Measurements from ENCODE around the gene BLOC1S6. TPM values are rescaled to one million over a fixed set of nuclear protein-coding genes. Genes with fewer than 3 reads are reported as not detected.

The BLOC1S6 gene
- total and polyA plus RNA-seq, 2 of the 8 experiments (the other 6 are each of a cell fraction or from before 2014, with no cell fraction given), result 4.5 to 28.8 TPM

GRCh38 chr15:45581919-45582318, 5.3 kb upstream of the BLOC1S6 start:
- no peak overlapping the region for H3K56ac ChIP-seq (replicated peaks; ENCODE audit: insufficient read length, low read depth, low read length)
- 73% methylated on average over 2 of the region's 2 CpGs; no CpG with 5 or more reads in 1 of the 2 experiments for WGBS, 2 experiments (ENCODE audit: extremely low coverage in 1 of 2, insufficient coverage in 1 of 2, insufficient read length in 1 of 2, insufficient replicate concordance in 2 of 2, low coverage in 1 of 2, low lambda C conversion rate in 2 of 2, missing lambda C conversion rate in 1 of 2)
- peaks cover 0 to 7% (median 2%) of the 10 kb centered on the region in 4 experiments; a peak in 3 of 7 replicates for H3K4me1 ChIP-seq (replicated peaks in 1 of 4; ENCODE audit: control insufficient read depth in 3 of 4, insufficient read depth in 4 of 4, low read length in 3 of 4)
- H4K20me1 ChIP-seq (replicated peaks in 1 of 2; ENCODE audit: control insufficient read depth in 1 of 2, insufficient read depth in 2 of 2, low read length in 2 of 2), result no peaks in the 10 kb centered on the region
- no peak overlapping the region for H4K5ac ChIP-seq (ENCODE audit: insufficient read length, low read depth, low read length)
- no peak overlapping the region for H3K18ac ChIP-seq (ENCODE audit: extremely low read depth, low read length)
- no peak overlapping the region for H2BK5ac ChIP-seq (ENCODE audit: low read depth, low read length)
- no peak overlapping the region for H3K9ac ChIP-seq (replicated peaks in 1 of 4; ENCODE audit: extremely low read depth in 1 of 4, low read depth in 3 of 4, low read length in 3 of 4)
- no peaks in the 10 kb centered on the region for H3K79me2 ChIP-seq (ENCODE audit: control insufficient read depth in 1 of 2, insufficient read depth in 2 of 2, low read length in 2 of 2)
- no peak overlapping the region for H3K23ac ChIP-seq (ENCODE audit: insufficient read length)
- H3K9me3 ChIP-seq (ENCODE audit: insufficient read depth in 2 of 2, low read depth in 1 of 2, low read length in 1 of 2), result no peaks in the 10 kb centered on the region
- FAIRE-seq (no peak), DNase-seq (ENCODE audit: low read depth in 1 of 2, low spot score in 2 of 2) (no peak)
- no peak overlapping the region for H2BK20ac ChIP-seq (ENCODE audit: low read length)
- H3K36me3 ChIP-seq (ENCODE audit: control insufficient read depth in 2 of 4, insufficient read depth in 4 of 4, low read length in 3 of 4), result no peaks in the 10 kb centered on the region
- POLR2A ChIA-PET (ENCODE audit: partially characterized antibody), result no interaction called here
- TF ChIP-seq FOSL1 (IDR thresholded peaks at IDR 0.05; ENCODE audit: insufficient read depth, low read depth, low read length) (no peak), EZH2 (IDR thresholded peaks at IDR 0.05; ENCODE audit: low read depth, low read length, severe bottlenecking) (no peak)
- no peak overlapping the region for H2AK5ac ChIP-seq (ENCODE audit: low read depth, low read length)
- CTCF ChIA-PET (ENCODE audit: partially characterized antibody), result no interaction called here
- H2AFZ ChIP-seq (ENCODE audit: low read length), result no peak overlapping the region
- no peak overlapping the region for H2BK15ac ChIP-seq (ENCODE audit: low read length)
- H3K27ac ChIP-seq (ENCODE audit: low read depth, low read length), result no peak overlapping the region
- H3K4me2 ChIP-seq (ENCODE audit: insufficient read depth in 1 of 2, low read depth in 2 of 2, low read length in 2 of 2), result no peak overlapping the region
- no peak overlapping the region for H3K14ac ChIP-seq (ENCODE audit: insufficient read length)
- H3K27me3 ChIP-seq (replicated peaks in 1 of 4; ENCODE audit: control insufficient read depth in 3 of 4, extremely low read depth in 1 of 4, insufficient read depth in 3 of 4, low read length in 3 of 4), result no peaks in the 10 kb centered on the region; a peak in 1 of 7 replicates
- no peak overlapping the region for H2BK120ac ChIP-seq (replicated peaks; ENCODE audit: low read depth, low read length)
- no peak overlapping the region for H3K4me3 ChIP-seq (ENCODE audit: extremely low read depth in 1 of 4, insufficient read depth in 2 of 4, low read depth in 3 of 4, low read length in 4 of 4)
- H3K4ac ChIP-seq (replicated peaks; ENCODE audit: insufficient read length, low read depth, low read length), result no peak overlapping the region
- H4K91ac ChIP-seq (replicated peaks; ENCODE audit: insufficient read length, low read length), result no peak overlapping the region
- no peaks in the 10 kb centered on the region for H3K79me1 ChIP-seq (ENCODE audit: low read depth, low read length)
- H2BK12ac ChIP-seq (ENCODE audit: low read depth, low read length), result no peak overlapping the region
- peaks cover 3% of the 10 kb centered on the region; the same call in 1 of the 2 replicates for H3K23me2 ChIP-seq (ENCODE audit: low read depth, low read length)
- H4K8ac ChIP-seq (ENCODE audit: extremely low read depth, insufficient read depth, low read length), result no peak overlapping the region

All from H1 (cell line).